ENCODE measurements around the gene SLC1A2. TPM values are rescaled to one million over a fixed set of nuclear protein-coding genes. Genes with fewer than 3 reads are reported as not detected.

Gene SLC1A2
- total RNA-seq, 6 experiments from 2014 or later: 1.7 to 2.4 (median 2.1) TPM

DNA sequence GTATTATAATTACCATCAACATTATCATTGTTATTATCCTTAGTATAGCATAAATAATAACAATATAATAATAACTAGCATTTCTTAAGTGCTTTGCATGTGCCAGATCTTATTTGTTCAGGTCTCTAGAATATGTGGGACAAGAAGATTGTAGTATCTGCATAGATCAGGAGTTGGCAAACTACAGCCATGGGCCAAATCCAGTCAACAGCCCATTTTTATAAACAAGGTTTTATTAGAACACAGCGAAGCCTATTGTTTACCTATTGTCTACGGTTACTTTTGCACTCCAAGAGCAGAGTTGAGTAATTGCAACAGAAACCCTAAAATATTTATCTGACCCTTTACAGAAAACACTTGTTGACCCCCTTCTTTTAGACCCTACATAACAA, 81.4 kb downstream of the SLC1A2 start:
- Mint-ChIP-seq H3K36me3 (ENCODE audit: low read depth) (no peaks in the 10 kb centered on the region), H3K9me3 (no peaks in the 10 kb centered on the region), H3K4me3 (peak overlapping the region; percentile 34; the same call in 1 of the 2 replicates), H3K4me1 (ENCODE audit: low read depth) (peaks cover 53% of the 10 kb centered on the region), H3K27me3 (ENCODE audit: insufficient read depth) (peaks cover 5% of the 10 kb centered on the region), H3K27ac (peak overlapping the region; percentile 99)
- peak; percentile 10 for DNase-seq
- TF ChIP-seq, protein P1, sequence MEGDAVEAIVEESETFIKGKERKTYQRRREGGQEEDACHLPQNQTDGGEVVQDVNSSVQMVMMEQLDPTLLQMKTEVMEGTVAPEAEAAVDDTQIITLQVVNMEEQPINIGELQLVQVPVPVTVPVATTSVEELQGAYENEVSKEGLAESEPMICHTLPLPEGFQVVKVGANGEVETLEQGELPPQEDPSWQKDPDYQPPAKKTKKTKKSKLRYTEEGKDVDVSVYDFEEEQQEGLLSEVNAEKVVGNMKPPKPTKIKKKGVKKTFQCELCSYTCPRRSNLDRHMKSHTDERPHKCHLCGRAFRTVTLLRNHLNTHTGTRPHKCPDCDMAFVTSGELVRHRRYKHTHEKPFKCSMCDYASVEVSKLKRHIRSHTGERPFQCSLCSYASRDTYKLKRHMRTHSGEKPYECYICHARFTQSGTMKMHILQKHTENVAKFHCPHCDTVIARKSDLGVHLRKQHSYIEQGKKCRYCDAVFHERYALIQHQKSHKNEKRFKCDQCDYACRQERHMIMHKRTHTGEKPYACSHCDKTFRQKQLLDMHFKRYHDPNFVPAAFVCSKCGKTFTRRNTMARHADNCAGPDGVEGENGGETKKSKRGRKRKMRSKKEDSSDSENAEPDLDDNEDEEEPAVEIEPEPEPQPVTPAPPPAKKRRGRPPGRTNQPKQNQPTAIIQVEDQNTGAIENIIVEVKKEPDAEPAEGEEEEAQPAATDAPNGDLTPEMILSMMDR (IDR thresholded peaks at IDR 0.05): no peak

DNA sequence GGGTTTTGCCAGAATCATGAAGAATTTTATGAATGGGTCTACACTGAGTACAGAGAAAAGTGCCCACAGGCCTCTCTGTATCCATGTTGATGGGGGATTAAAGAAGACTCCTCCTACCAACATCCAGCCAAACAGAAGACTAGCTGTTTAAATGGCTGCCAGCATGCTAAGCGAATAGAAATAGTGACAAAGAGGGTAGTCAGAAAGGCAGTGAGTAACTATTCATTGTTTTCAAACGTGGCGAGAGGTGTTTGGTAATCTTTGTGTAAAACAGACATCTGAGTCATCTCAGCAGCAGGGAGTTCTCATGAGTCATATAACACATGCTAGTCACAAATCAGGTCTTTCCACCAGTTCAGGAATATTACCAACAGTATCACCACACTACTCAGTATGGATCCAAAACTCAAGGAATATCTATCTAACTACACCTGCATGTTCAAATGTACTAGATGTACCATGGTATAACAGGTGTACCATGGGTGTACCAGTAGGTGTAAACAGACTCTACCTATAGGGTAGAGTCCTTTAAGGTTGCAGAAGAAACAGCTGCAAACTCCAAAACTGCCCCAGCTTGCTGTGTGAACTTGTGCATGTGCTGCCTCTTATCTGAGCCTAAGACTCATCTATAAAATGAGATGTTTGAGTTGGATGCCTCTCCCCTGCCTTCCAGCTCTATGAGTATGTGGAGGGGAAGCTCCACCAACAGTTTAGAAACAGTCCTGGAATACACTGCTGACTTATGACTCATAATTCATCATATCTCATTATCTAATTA, 82.0 kb downstream of the SLC1A2 start:
- Mint-ChIP-seq H3K27ac (peak overlapping the region; percentile 99), H3K9me3 (no peaks in the 10 kb centered on the region), H3K4me1 (ENCODE audit: low read depth) (peaks cover 53% of the 10 kb centered on the region), H3K36me3 (ENCODE audit: low read depth) (no peaks in the 10 kb centered on the region), H3K4me3 (peak overlapping the region; percentile 36; the same call in 1 of the 2 replicates), H3K27me3 (ENCODE audit: insufficient read depth) (peaks cover 5% of the 10 kb centered on the region)
- peak; percentile 99 for DNase-seq
- TF ChIP-seq, protein P1 (IDR thresholded peaks at IDR 0.05): no peak

DNA sequence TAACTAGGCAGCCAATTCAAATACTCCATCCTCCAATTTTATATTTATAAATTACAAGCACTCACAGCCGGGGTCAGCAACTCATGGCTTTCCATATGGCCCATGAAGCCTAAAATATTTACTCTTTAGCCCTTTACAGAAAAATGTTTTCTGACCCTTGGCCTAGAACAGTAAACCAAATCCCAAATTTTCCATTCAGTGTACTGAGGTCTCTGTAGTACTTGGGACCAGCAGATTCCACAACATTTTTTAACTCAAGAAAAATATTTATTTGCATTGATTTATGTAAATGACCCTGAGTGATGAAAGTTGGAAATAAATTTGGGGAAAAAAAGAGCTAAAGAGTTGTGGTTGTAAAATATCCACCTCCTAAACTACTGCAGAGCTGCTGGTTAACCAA, 82.6 kb downstream of the SLC1A2 start:
- Mint-ChIP-seq H3K27ac (peak overlapping the region; percentile 99), H3K36me3 (ENCODE audit: low read depth) (peaks cover 2% of the 10 kb centered on the region; the same call in 1 of the 2 replicates), H3K9me3 (no peaks in the 10 kb centered on the region), H3K27me3 (ENCODE audit: insufficient read depth) (peaks cover 5% of the 10 kb centered on the region), H3K4me3 (peak overlapping the region; percentile 36; the same call in 1 of the 2 replicates), H3K4me1 (ENCODE audit: low read depth) (peaks cover 53% of the 10 kb centered on the region)
- DNase-seq: no peak
- TF ChIP-seq, protein P1 (IDR thresholded peaks at IDR 0.05): no peak

DNA sequence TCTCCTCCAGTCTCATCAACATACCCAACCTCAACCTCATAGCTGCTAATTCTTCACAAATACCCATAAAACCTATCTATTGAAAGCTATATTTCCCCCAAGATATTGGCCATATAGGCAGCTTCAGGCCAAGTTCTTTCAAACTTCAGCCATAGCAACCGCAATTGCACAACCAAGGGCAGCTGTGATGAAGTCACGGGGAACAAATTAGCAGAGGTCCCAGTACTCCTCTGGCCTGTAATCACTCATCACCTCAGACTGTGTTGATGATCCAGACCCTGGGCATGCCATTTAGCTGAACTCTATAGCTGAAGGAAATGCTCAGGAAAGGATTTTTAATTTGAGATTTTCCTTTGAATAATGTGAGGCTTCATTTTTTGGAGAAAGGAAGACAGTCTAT, 84.1 kb downstream of the SLC1A2 start:
- no peak overlapping the region for H3K4me3 Mint-ChIP-seq
- H3K27ac Mint-ChIP-seq: no peak overlapping the region
- no peaks in the 10 kb centered on the region for H3K9me3 Mint-ChIP-seq
- peaks cover 5% of the 10 kb centered on the region for H3K27me3 Mint-ChIP-seq (ENCODE audit: insufficient read depth)
- peaks cover 52% of the 10 kb centered on the region for H3K4me1 Mint-ChIP-seq (ENCODE audit: low read depth)
- DNase-seq: no peak
- TF ChIP-seq, protein P1 (IDR thresholded peaks at IDR 0.05): no peak
- peaks cover 6% of the 10 kb centered on the region; the same call in 1 of the 2 replicates for H3K36me3 Mint-ChIP-seq (ENCODE audit: low read depth)

DNA sequence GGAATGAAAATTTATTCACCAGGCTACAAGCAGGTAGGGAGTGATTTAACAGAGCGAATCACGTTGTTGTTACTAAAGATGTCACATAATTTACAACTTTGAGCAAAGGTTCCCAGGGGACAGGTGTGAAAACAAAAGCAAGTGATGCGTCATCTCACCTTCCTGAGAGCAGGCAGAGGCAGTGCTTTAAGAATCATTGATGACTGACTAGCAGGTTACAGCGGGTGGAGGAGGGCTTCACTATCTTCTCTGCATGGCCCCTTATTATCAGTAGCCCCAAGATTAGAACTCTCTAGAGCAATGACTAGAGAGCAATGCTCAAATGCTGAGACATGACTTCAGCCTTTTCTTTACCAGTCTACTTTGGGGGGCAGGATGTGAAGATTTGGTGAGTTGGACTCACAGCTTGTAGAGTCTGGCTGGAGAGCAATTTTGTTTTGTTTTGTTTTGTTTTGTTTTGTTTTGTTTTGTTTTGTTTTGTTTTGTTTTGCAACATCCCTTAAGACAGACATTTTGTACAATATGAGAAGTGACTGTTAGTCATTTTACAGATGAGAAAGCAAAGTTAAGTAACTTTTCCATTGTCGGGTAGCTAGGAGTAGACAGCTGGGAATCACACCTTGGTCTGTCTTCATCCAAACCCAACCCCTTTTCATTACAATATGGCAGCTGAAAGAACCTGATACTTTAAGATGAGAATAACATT, 84.8 kb downstream of the SLC1A2 start:
- no peak overlapping the region for H3K4me3 Mint-ChIP-seq
- H3K27ac Mint-ChIP-seq: peak overlapping the region; percentile 11; the same call in 1 of the 2 replicates
- H3K36me3 Mint-ChIP-seq (ENCODE audit: low read depth): peaks cover 6% of the 10 kb centered on the region; the same call in 1 of the 2 replicates
- TF ChIP-seq, protein P1 (IDR thresholded peaks at IDR 0.05): no peak
- no peak for DNase-seq
- H3K4me1 Mint-ChIP-seq (ENCODE audit: low read depth): peaks cover 45% of the 10 kb centered on the region
- no peaks in the 10 kb centered on the region for H3K9me3 Mint-ChIP-seq
- peaks cover 5% of the 10 kb centered on the region for H3K27me3 Mint-ChIP-seq (ENCODE audit: insufficient read depth)

All from HFFc6 (cell line).